GM12874 (cell line): Measurements from ENCODE around the gene AAK1.

Source experiments
- CTCF ChIP-seq: IDR thresholded peaks from 2 replicates; pipeline ENCODE4 v1.5.1; 2011; ENCODE audit warnings: low read depth, mild to moderate bottlenecking, control low read depth, low read length, moderate library complexity; ENCODE audit not compliant: insufficient read depth

Gene AAK1

GRCh38 chr2:69501301-69501700 is 142.2 kb downstream of the AAK1 start:
- no peak for TF ChIP-seq CTCF

GRCh38 chr2:69499966-69500365 is 143.6 kb downstream of the AAK1 start:
- TF ChIP-seq CTCF = no peak

GRCh38 chr2:69499242-69499641 is 144.3 kb downstream of the AAK1 start:
- TF ChIP-seq CTCF = no peak

GRCh38 chr2:69495861-69496260 is 147.7 kb downstream of the AAK1 start:
- no peak for TF ChIP-seq CTCF

- TF ChIP-seq CTCF = no peak
Observed at GRCh38 chr2:69495008-69495407, 148.5 kb downstream of the AAK1 start.

- TF ChIP-seq CTCF = no peak
Observed at GRCh38 chr2:69494126-69494525, 149.4 kb downstream of the AAK1 start.

- no peak for TF ChIP-seq CTCF
Observed at GRCh38 chr2:69493268-69493667, 150.3 kb downstream of the AAK1 start.

GRCh38 chr2:69491864-69492263 is 151.7 kb downstream of the AAK1 start:
- no peak for TF ChIP-seq CTCF
